AG08395 (cell line): ENCODE results near the gene RALGDS.

Experiments
- DNase-seq: peaks from one replicate; pipeline ENCODE4 v3.0.0; 2012; ENCODE audit warnings: mixed read lengths, low spot score

Gene RALGDS

DNA sequence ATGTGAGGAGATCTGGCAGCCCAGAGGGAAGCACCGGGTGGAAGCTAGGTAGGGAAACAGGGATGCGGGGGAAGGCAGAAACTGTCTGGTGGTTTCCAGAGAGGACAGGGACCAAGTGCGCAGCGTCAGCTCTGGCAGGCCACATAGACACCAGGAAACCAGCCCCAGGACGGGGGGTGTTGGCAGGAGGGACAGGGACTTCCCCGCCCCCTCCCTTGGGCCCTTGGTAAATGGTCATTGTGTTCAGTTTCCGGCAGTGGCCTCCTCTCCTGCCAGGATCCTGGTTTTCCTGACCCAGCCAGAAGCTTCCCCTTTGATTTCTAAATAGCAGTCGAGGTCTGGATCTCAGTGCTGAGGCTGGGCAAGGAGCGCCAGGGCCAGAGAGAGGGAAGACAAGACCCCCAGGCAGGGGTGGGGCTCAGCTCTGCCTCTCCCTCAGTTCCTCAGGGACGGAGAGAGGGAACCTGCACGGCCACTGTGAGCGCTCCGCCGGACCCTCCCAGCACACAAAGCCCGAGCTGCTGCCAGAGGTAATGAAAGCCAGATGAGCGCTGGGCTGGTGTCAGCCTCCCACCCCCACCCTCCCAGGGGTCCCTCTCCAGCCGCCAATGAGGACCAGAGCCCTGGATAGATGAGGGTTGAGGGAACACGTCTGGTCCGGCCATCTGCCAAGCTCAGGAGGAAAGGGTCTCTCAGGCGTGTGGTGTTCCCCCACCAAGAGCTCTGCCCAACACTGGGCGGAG, 1.8 kb downstream of the RALGDS start:
- DNase-seq: peak; percentile 31

DNA sequence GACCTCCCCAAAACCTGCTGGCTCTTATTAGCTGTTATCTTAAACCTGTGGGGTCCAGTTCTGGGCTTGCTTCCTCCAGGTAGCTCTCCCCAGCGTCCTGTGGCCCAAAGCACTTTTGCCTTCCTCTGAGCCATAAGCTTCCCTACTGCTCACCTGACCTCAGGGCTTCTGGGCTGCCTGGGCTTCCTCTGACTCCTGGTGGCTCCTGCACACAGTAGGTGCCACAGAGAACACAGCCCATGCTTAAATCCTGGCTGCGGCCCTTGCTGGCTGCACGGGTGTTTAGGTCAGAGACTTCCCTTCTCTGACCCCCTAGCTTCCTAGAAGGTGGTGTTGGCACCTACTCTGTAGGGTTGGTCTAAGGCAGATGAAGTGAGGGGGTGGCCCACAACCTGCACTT, 2.5 kb downstream of the RALGDS start:
- DNase-seq: no peak

DNA sequence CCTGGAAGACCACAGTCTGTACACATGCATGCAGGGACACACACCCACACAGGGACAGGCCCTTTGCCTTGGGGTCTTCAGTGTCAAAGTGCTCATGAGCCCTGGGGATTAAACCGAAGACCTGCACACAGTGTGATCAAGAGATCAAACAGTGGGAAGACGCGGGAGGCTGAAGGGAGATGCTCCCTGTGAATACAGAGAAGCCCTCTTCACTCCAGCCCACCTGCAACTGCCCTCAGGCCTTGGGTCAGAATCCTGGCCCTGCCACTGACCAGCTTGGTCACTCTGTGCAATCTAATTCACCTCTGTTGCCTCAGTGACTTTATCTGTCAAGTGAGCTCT, 2.9 kb downstream of the RALGDS start:
- DNase-seq: no peak

DNA sequence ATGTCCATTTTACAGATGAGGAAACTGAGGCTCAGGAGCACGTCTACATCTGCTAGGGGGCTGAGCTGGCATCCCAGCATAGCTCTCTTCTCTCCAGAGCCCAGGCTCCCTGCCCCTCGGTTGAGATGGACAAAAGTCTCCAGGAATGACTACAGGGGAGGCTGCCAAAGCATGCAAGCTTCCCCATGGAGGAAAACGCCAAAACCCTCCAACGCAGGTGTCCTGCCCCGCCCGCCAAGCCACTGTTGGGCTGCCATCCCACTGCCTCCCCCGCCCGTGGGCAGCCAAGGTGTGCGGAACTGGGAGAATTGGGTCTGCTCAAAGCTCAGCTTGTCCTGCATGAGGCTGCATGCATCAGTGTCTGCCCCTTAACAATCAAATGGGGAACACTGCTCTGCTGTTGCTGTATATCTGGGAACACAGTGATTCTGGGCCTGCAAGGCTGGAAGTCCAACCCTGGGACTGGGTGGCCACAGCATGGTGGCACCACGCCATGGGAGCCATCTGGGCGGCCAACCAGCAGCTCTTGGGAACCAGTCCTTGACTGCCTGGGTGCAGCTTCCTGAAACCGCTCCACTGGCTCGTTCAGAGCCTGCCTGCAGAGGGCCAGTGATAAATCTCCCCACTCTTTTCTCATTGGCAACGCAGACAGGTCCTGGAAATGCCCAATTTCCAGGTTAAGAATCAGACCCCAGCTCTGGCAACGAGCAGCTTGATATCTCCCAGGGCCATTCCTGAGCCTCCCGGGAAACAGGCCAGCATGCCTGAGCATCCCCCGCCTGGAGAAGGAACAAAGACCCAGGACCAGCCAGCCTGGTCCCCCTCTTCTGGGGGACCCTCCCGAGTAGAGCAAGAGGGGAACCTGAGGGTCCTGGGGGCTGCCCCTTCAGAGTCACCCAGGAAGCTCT, 3.5 kb downstream of the RALGDS start:
- peak; percentile 69 for DNase-seq

DNA sequence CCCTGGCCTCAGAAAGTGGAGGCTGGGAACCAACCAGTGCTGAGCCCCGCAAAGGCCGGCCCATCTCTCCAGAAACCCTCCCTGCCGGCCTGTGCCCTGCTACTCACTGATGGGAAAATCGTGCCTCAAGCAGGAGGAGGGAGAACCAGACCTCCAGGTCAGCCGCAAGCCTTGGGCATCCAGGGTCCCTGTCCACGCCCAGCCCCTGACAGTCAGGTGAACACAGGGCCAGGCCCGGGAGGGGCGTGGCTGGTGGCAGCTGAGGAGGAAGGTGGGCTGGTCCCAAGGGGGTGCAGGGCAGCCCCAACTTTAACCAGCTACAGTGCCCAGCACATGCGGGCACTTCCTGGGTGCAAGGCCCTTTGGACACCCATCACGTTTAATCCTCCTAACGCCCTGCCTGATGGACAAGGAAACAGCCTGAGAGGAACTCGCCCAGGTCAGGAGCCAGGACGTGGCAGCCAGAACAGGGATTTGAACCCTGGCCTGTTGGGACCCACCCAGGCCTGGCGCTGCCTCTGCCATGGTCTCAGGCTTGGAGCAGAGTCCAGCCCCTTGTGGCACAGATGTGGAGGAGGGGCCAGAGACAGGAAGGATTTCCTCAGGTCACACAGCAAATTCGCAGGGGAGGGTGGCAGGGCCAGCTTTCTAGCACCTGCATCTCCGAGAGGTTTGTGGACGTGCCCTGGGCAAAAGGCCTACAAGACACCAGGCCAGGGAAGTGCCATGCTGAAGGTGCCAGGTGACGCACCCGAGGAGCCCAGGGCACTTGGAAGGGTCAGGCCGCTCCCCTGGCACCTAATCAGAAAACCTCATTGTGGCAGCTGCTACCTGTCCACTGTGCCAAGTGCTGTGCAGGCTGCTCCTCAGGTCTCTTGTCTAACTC, 4.5 kb downstream of the RALGDS start:
- no peak for DNase-seq

DNA sequence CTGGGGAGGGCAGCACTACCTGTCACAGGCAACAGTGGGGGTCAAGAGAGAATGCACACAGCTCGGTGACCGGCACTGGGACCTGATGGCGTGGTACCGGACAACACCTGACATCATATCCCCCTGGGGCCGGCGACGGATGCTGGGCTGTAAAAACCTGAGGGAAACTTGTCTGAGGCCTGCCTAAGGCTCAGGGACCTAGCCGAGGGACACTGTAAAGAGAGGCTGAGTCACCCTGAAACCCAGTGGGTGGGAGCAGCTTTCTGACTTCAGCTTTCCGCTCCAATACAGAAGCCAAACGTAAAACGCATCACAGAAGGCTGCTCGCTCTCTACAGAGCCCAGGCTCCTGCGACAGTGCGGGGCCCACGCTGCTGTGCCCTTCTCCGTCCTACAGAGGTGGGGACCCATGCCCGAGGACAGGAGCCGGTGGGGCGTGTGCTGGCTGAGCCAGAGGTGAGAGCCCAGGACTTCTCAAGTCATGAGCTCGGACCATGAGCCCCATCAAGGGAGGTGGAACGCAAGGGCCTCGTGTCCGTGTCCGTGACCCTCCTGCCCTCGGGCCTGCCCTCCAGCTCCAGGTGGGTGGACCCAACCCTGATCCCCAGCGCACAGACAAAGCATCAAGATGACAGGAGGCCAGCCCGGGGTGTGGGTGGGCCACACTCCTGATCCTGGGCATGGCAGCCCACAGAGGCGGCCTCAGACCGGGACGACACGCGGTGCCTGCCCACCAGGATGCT, 5.3 kb downstream of the RALGDS start:
- DNase-seq: peak; percentile 81

DNA sequence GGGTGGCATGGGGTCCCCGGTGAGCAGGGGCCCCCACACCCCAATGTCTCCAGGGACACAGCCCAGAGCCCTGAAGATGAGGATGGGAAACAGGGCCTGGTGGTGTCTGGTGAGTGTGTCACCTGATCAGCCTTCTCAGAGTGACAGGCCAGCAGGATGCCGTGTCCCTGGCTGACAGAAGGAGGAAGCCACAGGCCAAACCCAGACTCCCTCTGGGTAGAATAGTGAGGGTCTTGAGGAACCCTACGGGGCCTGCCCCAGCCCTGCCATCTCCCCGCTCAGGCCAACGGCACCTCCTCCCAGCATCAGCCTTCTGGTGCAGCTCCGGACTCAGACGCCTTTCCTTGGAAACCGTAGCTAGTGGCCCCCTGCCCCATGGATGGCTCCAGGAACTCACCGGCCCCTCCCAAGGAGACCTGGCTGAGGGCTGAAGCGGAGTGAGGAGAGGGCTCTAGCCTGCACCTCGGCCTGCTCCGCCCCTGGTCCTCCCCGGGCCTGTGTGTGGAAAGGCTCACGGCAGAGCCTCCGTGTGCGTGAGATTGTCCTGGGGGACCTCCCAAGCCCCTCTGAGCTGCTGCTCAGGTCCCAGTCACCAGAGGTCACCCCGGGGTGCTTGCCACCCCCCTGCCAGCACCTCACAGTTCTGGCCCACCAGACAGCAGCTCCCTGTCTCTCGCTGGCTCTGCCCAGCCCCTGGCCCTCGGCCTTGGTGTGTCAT, 6.0 kb downstream of the RALGDS start:
- DNase-seq: no peak

DNA sequence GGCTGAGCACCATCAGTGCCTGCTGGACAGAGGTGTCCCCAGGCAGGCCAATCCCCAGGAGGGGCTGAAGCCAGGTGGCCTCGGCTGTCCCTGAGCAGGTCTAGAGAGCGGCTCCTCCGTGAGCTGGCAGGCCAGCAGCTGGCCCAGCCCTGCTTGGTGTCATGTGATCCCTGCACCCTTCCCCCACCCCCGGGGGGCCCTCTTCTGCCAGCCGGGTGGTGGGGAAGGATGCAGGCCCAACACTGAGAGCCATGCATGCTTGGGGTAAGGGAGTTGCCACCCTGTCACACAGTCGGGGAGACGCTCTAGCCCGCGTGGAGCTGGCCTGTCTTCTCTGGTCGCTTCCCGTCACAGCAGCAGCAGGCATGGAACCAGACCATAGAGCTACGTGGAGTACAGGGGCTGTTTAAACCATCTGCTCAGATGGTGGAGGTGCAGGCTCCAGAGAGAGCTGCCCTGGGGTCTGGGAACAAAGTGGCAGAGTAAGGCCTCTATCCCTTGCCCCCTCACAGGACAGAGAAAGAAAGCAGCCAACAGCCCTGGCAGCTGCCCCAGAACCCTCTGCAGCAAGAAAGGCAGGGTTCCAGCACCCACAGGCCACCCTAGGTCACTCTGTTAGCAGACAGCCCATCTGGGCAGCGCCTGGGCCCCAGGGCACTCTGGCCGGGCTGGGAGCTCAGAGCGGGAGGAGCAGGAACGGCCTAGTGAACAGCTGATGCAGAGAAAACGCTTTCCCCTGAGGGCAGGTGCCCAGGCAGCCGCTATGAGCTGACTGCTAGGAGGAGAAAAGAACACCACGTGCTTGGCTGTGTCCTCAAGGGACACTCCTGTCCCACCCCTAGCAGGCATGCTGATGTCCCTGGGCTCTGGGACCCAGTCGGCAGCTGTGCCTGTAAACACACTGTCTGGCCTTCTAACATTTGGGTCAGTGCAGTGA, 6.8 kb downstream of the RALGDS start:
- DNase-seq: peak; percentile 49

DNA sequence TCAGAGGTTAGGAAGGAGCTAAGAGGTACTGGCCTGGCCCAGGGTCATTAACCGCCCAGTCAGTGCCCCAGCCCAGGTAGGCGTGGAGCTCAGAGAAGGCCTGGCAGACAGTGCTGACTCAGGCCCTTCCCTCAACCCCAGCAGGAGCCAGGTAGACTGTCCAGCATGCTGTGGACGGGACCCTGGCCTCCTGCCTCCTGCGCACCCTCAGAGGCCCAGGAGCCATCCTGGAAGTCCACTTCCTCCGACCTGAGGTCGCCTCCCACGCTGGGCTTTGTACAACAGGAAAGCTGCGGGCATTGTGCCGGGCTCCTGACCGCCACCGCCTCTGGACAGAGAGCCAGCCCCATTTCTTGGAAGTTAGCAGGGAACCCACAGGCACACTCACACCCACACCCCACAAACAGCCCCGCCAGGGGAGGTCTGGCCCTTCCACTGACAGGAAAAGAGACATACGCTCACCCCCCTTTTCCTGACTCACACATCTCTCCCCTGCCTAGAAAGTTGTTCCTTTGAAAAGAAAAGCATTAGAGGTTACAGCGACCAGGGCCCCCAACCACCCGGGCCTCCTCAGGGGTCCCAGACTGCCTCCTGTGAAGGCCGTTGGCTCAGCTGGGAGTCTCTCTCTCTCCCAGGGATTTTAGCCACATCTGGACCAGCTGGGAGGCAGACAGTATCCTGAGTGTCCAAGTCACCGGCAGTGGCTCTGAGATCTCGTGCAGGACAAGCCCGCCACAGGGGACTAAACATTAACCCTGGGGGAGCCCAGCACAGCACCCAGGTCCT, 7.7 kb downstream of the RALGDS start:
- peak; percentile 75 for DNase-seq

DNA sequence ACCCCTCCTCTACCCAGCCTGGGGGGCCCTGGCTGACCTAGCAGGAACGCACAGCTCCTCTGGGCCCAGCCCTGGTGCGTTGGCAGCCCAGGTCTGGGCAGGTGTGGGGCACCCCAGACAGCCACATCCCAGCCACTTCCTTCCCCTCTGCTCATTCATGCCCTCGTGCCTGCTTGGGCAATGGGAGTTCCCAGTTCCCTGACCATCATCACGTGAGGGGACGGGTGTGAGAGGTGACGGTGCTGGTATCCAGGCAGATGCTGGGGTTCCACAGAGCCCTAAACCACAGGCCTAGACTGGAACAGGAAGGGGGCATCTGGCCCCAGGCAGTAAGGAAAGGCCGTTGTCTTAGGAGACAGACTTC, 8.4 kb downstream of the RALGDS start:
- DNase-seq: no peak

DNA sequence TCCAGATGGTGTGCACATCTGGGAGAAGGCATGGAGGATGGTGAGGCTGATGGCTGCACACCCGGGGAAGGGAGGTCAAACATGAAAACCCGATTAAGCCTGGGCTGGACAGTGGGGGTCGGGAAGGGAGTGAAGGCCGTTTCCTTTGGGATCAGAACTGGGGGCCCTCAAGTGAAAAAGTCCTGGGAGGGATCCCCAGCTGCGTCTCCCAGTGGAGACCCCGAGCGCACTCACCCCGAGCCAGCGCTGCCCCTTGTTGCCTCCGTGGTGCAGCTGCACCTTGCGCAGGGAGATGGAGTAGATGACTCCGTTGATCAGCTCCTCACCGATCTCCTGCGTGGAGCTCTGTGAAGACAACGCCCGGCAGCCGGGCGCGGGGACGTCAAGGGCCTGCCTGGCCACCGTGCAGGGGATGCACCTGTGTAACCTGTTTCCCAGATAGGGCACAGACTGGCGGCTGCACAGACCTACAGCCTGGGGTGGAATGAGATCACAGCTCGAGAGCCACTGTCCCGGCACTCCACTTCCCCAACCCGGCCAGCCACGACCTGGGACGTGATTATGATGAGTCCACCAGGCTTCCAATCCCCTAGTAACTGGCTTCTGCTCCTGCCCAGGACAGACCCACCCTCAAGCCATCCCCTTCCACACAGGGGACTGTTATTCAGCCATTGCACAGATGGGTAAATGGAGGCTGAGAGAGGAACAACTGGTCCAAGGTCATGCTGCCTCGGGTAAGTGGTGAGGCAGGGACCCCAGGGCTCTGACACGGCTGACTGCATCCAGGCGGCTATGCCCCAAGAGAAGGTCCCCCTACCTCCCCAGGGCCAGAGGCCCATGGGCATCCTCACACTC, 9.0 kb downstream of the RALGDS start:
- DNase-seq: no peak

DNA sequence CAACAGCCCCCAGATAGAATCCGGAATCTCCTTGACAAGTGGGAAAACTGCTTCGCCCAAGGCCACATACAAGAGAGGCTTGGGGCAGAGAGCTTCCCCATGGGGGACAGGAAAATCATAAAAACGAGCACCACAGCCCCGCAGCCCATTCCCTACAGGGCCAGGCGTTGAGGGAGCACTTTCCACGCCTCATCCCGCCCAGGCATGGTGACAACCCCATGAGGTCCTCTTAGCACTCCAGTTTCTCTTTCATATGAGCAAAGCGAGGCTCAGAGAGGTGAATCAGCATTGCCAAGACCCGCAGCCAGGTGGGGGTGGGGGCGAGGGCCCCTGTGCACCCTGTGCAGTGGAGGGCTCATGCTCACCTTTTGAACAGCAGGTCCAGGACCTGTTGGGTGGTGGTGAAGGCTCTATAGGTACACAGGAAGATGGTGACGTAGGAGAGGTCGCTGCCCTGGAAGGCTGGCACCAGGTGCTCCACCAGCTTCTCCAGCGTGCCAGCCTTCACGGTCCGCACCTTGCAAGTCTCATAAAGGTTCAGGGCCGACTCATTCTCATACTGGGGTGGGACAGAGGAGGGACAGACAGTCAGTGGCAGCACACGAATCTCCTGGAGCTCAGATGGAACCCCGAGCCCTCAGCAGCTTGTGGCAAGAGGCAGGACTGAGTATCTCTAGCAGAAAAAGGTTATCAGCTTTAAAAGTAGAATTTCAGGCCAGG, 10.9 kb downstream of the RALGDS start:
- no peak for DNase-seq

DNA sequence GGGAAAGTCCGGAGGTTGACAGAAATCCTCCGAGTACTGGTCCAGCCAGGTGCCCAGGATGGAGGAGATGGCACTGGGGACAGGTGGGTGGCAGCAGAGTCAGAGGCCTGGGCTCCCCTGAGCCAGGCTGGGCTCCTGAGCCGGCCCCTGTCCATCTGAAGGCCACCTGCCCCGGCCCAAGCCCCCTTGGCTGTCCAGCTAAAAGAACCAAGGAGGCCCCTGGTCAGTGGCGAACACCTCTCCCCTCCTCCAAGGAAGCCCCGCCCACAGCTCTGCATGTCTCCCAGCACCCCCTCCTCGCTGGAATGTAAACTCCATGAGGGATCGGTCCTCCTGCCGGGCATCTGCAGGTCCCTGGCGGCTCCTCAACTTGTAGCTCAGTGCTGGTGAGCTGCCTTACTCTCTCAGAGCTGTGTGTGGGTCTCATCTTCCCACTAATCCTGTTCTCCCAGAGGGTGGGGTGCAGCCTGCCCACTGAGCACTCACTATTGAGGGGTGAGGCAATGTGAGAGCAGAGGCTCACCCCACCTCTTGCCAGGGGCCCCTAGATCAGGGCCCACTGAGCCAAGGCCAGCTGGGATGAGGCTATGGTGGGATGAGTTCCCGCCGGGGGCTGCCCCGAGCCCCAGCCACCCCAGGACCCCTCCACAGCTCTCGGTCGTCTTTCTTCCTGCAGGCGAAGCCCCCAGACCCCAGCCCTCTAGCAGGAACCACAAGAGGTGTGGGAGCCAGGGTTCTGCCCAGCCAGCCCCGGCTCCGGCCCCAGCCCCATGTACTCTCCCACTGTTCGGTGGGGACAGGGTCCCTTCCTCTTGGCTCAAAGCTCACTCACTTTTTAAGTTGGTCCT, 12.0 kb downstream of the RALGDS start:
- DNase-seq: no peak

DNA sequence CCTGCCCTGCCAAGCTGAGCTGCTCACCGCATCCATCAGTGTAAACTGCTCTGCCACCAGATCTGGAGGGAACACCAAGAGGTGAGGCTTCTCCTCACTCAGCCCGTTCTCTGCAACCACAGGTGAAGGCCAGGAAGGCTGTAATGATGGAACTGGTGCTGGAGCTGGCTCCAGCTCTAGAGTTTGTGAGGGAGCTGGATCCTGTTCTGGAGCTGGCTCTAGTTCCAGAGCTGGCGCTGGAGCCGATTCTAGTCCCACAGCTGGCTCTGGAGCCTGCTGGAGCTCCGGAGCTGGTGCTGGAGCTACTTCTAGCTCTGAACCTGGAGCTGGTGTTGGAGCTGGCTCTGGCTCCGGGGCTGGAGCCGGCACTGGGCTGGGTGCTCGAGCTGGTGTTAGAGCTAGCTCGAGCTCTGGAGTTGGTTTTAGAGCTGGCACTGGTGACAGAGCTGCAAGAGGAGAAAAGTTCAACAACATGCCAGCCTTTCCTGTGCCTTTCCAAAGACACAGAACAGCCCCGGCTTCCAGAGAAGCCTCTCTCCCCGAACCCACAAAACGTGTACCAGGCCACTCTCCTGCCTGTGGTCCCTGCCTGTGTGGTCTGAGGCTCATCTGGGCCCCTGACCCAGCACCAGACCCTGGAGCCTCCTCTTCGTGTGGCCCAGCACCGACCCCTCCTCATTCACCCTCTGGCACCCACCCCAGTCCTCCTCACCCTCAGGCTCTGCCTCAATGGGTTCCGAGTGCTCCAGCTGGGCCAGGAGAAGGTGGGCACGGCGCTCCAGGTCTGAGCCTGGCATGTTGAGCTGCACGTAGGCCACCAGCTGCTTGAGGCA, 12.9 kb downstream of the RALGDS start:
- DNase-seq: no peak

DNA sequence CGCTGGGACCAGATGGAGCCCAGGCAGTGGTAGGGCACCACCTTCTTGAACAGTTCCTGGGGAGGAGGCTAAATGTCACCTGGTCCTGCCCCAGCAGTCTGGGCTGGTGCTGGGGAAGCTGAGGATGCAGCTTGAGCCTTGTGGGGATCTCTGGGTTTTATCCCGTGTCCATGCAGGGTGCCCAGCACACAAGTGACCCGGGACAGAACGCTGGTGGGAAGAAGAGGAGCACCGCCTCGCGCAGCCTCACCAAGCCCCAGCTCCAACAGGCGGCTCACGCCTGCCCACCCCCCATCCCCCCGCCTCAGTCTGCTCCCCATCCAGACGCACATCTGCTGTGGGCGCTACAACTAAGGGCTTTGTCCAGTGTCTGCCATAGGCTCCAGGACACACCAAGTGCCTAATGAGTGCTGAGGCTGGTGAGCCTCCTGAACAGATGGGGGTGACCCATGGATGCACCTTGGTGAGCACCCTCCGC, 13.8 kb downstream of the RALGDS start:
- DNase-seq: no peak
